C4-2B (cell line): ENCODE results near the gene JPT1.

Experiments
- H3K27ac ChIP-seq: fragments of 450-650 bp; 2 replicates; pipeline ENCODE4 v1.5.1; 2017
- CTCF ChIP-seq: fragments of 450-650 bp; conservative IDR thresholded peaks from 2 replicates; pipeline ENCODE4 v1.5.1; 2017; ENCODE audit warnings: mild to moderate bottlenecking
- ZFX ChIP-seq: fragments of 450-650 bp; IDR thresholded peaks from 2 replicates; pipeline ENCODE4 v1.6.1; 2017

JPT1 gene

DNA sequence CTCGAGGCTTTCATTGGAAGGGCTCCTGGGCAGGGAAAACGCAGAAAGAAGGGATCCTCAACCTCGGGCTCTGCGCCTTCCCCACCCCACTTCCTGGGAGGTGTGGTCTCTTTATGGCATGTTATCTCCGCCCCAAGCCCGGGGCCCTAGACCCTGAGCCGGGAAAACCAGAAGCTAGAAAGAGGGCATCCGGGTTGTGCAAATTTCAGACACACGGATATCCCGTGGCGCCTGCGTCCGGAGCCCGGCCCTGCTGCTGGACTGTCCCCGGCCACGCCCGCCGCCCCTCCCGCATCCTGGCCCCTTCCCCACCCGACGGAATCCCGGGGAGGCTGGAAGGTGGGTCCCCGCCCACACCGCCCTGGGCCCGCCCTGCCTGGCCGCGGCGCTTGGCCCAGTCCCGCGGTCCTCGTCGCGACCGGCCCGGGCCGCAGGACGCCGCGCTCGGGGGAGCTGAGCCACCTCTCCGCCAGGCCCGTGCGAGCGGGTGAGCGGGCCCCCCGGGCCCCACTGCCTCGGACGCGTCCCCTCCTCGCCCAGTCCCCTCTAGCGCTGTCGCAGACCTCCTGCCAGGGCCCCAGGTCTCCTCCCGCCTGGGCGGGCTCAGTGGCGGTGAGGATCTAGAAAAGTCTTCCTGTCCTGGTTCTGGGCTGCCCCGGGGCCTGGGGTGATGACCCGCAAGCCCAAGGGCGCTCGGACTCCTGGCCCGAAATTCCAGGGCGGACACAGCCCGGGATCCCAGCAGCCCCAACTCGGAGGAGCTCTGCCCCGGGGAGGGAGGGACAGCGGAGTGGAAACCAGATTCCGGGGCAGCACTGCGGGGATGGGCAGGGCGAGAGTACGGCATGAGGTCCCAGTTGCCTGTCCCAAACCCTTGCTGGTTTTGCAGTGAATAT lies 66.5 kb downstream of the JPT1 start, which contains the start of gene SLC16A5:
Gene SLC16A5, plus strand, starts transcription at position 397 of the 896 bp plus-strand sequence. CDS start 5,683 bp downstream, outside the sequence.
- no peak for TF ChIP-seq CTCF
- no peak for TF ChIP-seq ZFX
- no peak within 1 kb of the TSS for H3K27ac ChIP-seq

DNA sequence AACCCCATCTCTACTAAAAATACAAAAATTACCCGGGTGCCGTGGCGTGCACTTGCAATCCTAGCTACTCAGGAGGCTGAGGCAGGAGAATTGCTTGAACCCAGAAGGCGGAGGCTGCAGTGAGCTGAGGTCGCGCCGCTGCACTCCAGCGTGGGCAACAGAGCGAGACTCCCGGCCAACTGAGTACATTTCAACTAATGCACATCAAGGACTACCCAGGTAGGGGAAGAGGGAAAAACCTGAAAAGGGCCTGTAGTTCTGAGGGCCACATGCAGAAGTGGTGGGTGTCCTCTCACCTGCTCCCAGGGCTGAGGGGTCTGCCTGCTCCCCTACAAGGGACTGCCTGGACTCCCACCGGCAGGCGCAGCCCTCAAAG lies 67.1 kb downstream of the JPT1 start:
- H3K27ac ChIP-seq = no peak overlapping the region
- TF ChIP-seq ZFX = no peak
- TF ChIP-seq CTCF = no peak

DNA sequence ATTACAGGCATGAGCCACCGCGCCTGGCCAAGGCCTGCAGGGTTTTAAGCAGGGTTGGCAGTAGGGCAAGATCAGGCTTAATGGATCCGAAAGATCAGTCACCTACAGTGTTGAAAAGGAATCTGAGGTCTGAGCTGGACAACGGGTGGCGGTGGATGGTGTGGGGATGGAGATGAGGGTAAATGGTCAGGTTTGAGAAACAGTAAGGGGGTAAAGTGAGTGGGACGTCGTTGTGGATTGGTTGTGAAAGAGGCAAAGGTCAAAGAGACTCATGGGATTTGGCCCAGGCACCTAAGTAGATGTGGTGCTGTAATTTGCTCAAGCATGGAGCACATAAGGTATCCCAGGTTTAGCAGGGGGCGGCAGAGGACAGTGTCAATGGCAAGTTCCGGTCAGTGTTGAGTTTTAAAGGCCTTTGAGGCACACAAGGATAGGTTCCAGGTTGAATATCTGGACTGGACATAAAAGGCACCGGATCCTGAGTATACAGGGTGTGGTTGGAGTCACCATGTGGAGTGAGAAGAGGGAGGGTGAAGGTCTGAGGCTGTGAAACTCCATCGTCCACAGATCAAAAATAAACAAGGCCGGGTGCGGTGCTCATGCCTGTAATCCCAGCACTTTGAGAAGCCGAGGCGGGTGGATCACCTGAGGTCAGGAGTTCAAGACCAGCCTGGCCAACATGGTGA lies 67.7 kb downstream of the JPT1 start:
- no peak overlapping the region for H3K27ac ChIP-seq
- no peak for TF ChIP-seq CTCF
- TF ChIP-seq ZFX = no peak
